Tibial nerve (tissue), 4 donors: ENCODE results near the gene RELN. TPM values are rescaled to one million over a fixed set of nuclear protein-coding genes. Genes with fewer than 3 reads are reported as not detected.

Experiments
- DNase-seq, 2 donors: peaks; one replicate each; pipeline ENCODE4 v3.0.0-alpha.2; 2019; ENCODE audit warnings: low spot score in 2 of 2
- H3K27ac ChIP-seq, 4 donors: fragments of 200-600 bp; sonication (generic) in 3 of 4; one replicate each; pipeline ENCODE4 v1.5.1; 2017 to 2019; ENCODE audit warnings: mild to moderate bottlenecking in 1 of 4
- H3K27me3 ChIP-seq, 2 donors: fragments of 200-600 bp; sonication (generic) in 1 of 2; one replicate each; pipeline versions ENCODE4 v1.5.1 to v1.6.0; 2017 to 2019
- H3K36me3 ChIP-seq, 3 donors: fragments of 200-600 bp; sonication (generic); one replicate each; pipeline ENCODE4 v1.5.1; 2018 to 2019
- H3K4me1 ChIP-seq, 4 donors: fragments of 200-600 bp; sonication (generic) in 3 of 4; one replicate each; pipeline ENCODE4 v1.5.1; 2017 to 2019
- H3K4me3 ChIP-seq, 4 donors: fragments of 200-600 bp; sonication (generic) in 3 of 4; one replicate each; pipeline ENCODE4 v1.5.1; 2017 to 2019; ENCODE audit warnings: mild to moderate bottlenecking in 1 of 4, moderate library complexity in 1 of 4
- H3K9me3 ChIP-seq, 4 donors: fragments of 200-600 bp; sonication (generic) in 3 of 4; one replicate each; pipeline ENCODE4 v1.5.1; 2017 to 2019
- EP300 ChIP-seq, 2 donors: sonication (generic); formaldehyde crosslinking; IDR thresholded peaks; one replicate each; pipeline ENCODE4 v1.6.1; 2017; ENCODE audit warnings: antibody characterized with exemption in 2 of 2, mild to moderate bottlenecking in 1 of 2
- POLR2A ChIP-seq, 2 donors: fragments of 450-650 bp; IDR thresholded peaks; one replicate each; pipeline ENCODE4 v1.6.1; 2017; ENCODE audit warnings: antibody characterized with exemption in 2 of 2, mild to moderate bottlenecking in 2 of 2, moderate library complexity in 2 of 2
- WGBS, 2 donors: methylation state at CpG; one replicate each; pipeline ENCODE4 v1.1.5; 2018; 5-methylcytosine and 5-hydroxymethylcytosine counted together
- total RNA-seq, 4 donors: library from RNA; depleted of rRNA; stranded (reverse); fragments of >200 nt; gene quantifications; one replicate each; pipeline ENCODE4 v1.1.0, GENCODE V29; 2016
- TF ChIP-seq, protein P1 (sequence below), 5 experiments: fragments of 200-600 bp in 3 of 5; fragments of 450-650 bp in 2 of 5; sonication (generic) in 3 of 5; IDR thresholded peaks; one replicate each; pipeline ENCODE4 v1.5.1; 2016 to 2019; ENCODE audit warnings: antibody characterized with exemption in 5 of 5, mild to moderate bottlenecking in 3 of 5, moderate library complexity in 2 of 5

Gene RELN
- total RNA-seq, 4 donors from 2014 or later = 80.4 to 117 (median 102) TPM

DNA sequence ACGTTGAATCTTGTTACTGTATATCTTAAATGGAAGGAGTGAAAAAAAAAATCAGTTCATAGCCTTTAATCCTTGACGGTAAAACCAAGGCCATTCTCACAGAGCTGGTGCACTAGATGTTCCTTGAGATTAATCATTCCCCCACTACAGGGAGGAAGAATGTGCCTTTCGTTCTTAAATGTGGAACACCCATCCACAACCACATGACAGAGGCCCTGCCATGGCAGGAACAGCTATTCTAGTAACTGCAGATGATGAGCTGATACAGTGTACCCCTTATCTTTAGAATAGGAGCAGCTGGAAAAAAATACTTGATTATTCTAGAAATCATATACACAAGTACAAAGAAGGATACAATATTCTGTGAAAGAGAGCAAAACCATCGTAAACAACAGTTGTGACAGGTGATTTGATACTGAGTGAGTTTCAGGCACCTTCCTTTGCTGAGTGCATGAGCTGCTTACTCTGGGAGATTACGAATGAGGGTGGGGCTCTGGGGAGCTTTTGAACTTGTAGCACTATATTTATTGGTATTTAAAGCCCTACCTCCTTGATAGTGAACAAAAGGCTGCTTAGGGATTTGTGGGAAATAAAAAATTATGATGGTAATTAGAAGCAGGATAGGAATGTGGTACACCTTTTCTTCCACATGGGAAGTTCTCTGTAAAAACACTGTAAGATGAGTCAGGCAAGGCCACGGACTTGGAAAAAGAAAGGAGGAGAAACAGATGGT is 299.1 kb downstream of the RELN start:
- DNase-seq = no peak
- 59 to 61% methylated on average over 6 of the region's 6 CpGs for WGBS, 2 donors
- Histone ChIP-seq H3K27ac (no peak overlapping the region), H3K36me3 (peaks cover 0 to 10% (median 0%) of the 10 kb centered on the region in 3 donors), H3K4me1 (peaks cover 0 to 14% (median 0%) of the 10 kb centered on the region in 4 donors), H3K9me3 (no peaks in the 10 kb centered on the region), H3K4me3 (no peak overlapping the region), H3K27me3 (no peaks in the 10 kb centered on the region)
- TF ChIP-seq, protein P1, sequence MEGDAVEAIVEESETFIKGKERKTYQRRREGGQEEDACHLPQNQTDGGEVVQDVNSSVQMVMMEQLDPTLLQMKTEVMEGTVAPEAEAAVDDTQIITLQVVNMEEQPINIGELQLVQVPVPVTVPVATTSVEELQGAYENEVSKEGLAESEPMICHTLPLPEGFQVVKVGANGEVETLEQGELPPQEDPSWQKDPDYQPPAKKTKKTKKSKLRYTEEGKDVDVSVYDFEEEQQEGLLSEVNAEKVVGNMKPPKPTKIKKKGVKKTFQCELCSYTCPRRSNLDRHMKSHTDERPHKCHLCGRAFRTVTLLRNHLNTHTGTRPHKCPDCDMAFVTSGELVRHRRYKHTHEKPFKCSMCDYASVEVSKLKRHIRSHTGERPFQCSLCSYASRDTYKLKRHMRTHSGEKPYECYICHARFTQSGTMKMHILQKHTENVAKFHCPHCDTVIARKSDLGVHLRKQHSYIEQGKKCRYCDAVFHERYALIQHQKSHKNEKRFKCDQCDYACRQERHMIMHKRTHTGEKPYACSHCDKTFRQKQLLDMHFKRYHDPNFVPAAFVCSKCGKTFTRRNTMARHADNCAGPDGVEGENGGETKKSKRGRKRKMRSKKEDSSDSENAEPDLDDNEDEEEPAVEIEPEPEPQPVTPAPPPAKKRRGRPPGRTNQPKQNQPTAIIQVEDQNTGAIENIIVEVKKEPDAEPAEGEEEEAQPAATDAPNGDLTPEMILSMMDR (IDR thresholded peaks at IDR 0.05) = no peak
- no peak for TF ChIP-seq POLR2A (IDR thresholded peaks at IDR 0.05)
- TF ChIP-seq EP300 (IDR thresholded peaks at IDR 0.05) = no peak

DNA sequence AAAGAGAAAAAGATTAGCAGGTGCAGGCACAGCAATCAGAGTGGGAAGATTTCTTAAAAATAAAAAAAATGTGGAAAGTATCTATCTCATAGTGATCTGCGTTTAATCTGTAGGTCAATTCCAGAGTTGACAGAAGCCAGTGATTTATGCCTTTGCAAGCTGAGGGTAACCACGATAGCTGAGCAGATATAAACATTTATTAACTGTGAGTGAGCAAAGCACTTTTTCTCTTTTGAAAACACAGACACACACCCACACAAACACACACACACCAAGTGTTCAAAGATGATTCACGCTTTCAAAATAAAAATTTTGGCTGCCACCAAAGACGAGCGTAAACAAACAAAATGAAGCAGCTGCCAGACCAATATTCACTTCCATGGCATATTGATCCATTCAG is 300.2 kb downstream of the RELN start:
- no peak for DNase-seq
- Histone ChIP-seq H3K4me3 (no peak overlapping the region), H3K27ac (peak overlapping the region in 1 of 4 donors; percentile 20), H3K9me3 (no peaks in the 10 kb centered on the region), H3K4me1 (peaks cover 0 to 14% (median 0%) of the 10 kb centered on the region in 4 donors), H3K36me3 (peaks cover 0 to 3% (median 0%) of the 10 kb centered on the region in 3 donors), H3K27me3 (no peaks in the 10 kb centered on the region)
- 25 to 36% methylated on average over 5 of the region's 5 CpGs for WGBS, 2 donors
- TF ChIP-seq, protein P1 (IDR thresholded peaks at IDR 0.05) = no peak
- TF ChIP-seq POLR2A (IDR thresholded peaks at IDR 0.05) (no peak), EP300 (IDR thresholded peaks at IDR 0.05) (no peak)

DNA sequence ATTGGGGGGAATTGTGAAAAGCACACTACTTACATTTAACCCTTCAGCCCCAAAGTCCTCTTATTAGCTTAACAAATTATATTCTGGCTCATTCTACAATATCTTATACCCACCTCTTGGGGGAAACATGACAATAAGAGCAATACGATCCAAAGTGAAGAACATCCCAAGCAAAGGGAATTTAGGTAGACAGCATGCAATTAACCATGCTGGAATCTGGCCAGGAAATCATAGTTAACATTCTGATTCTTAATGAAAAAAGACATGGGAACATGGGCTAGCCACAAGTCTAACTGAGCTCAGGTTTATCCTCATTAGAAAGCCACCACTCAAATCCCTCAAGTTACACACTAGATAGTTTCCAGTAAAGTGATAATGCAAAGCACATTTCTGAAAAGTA is 301.5 kb downstream of the RELN start:
- Histone ChIP-seq H3K27ac (no peak overlapping the region), H3K36me3 (no peaks in the 10 kb centered on the region), H3K9me3 (no peaks in the 10 kb centered on the region), H3K27me3 (no peaks in the 10 kb centered on the region), H3K4me3 (no peak overlapping the region), H3K4me1 (peaks cover 0 to 14% (median 0%) of the 10 kb centered on the region in 4 donors)
- TF ChIP-seq EP300 (IDR thresholded peaks at IDR 0.05) (no peak), POLR2A (IDR thresholded peaks at IDR 0.05) (no peak)
- TF ChIP-seq, protein P1 (IDR thresholded peaks at IDR 0.05) = no peak
- WGBS, 2 donors = 76 to 96% methylated on average over 1 of the region's 1 CpG
- DNase-seq = no peak

DNA sequence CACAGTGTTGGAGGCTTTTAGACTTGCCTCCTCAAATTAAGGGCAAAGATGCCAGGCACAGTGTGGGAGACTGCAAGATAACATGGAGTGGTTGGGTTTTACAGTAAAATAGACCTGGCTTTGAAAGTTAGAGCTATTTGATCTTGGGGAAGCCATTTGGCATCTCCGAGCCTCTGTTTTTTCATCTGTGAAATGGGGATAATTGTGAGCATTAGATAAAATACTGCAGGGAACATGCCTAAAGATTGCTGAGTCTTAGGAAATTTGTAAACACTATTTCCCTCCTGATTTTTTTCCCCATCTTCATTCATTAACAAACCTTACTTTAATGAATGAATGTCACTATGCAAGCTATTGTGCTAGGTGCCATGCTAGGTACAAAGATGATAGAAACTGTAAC is 302.2 kb downstream of the RELN start:
- no peaks in the 10 kb centered on the region for H3K36me3 ChIP-seq

DNA sequence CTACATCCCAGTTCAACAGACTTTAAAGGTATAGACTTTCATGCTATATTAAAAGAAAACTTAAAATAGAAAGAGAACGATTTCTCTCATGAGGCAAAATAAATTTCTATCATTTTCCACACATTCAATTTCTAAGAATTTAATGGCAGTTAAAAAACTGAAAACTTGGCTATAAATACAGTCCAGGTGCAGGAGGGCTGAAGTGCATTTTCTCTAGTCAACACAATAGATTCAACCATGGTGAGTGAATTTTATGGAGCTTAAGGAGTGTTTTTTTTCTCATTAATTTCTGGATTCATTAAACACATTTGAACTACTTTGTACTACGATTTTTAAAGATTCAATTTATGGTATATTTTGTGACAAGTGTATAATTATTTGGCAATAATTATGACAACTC is 302.7 kb downstream of the RELN start:
- WGBS, 2 donors = 52 to 70% methylated on average over 2 of the region's 2 CpGs

More for the DNA sequence above, 302.2 kb downstream of the RELN start:
- WGBS, 2 donors = 90 to 95% methylated on average over 1 of the region's 1 CpG
- DNase-seq = no peak
- TF ChIP-seq POLR2A (IDR thresholded peaks at IDR 0.05) (no peak), EP300 (IDR thresholded peaks at IDR 0.05) (no peak)
- TF ChIP-seq, protein P1 (IDR thresholded peaks at IDR 0.05) = no peak
- Histone ChIP-seq H3K4me1 (peaks cover 0 to 14% (median 0%) of the 10 kb centered on the region in 4 donors), H3K9me3 (no peaks in the 10 kb centered on the region), H3K27me3 (no peaks in the 10 kb centered on the region), H3K4me3 (no peak overlapping the region), H3K27ac (no peak overlapping the region)

More for the DNA sequence above, 302.7 kb downstream of the RELN start:
- DNase-seq = no peak
- Histone ChIP-seq H3K27ac (no peak overlapping the region), H3K4me1 (peaks cover 0 to 14% (median 0%) of the 10 kb centered on the region in 4 donors), H3K36me3 (no peaks in the 10 kb centered on the region), H3K27me3 (no peaks in the 10 kb centered on the region), H3K9me3 (no peaks in the 10 kb centered on the region), H3K4me3 (no peak overlapping the region)
- TF ChIP-seq, protein P1 (IDR thresholded peaks at IDR 0.05) = no peak
- TF ChIP-seq EP300 (IDR thresholded peaks at IDR 0.05) (no peak), POLR2A (IDR thresholded peaks at IDR 0.05) (no peak)
